GM18502 (cell line): ENCODE results near the gene JAKMIP1.

ENCODE experiments used
- ATAC-seq: cut with Tn5 transposase; IDR thresholded peaks from one replicate; pipeline ENCODE4 v1.9.1; 2021; ENCODE audit warnings: mild to moderate bottlenecking; ENCODE audit not compliant: unreplicated experiment, poor library complexity

Gene JAKMIP1

DNA sequence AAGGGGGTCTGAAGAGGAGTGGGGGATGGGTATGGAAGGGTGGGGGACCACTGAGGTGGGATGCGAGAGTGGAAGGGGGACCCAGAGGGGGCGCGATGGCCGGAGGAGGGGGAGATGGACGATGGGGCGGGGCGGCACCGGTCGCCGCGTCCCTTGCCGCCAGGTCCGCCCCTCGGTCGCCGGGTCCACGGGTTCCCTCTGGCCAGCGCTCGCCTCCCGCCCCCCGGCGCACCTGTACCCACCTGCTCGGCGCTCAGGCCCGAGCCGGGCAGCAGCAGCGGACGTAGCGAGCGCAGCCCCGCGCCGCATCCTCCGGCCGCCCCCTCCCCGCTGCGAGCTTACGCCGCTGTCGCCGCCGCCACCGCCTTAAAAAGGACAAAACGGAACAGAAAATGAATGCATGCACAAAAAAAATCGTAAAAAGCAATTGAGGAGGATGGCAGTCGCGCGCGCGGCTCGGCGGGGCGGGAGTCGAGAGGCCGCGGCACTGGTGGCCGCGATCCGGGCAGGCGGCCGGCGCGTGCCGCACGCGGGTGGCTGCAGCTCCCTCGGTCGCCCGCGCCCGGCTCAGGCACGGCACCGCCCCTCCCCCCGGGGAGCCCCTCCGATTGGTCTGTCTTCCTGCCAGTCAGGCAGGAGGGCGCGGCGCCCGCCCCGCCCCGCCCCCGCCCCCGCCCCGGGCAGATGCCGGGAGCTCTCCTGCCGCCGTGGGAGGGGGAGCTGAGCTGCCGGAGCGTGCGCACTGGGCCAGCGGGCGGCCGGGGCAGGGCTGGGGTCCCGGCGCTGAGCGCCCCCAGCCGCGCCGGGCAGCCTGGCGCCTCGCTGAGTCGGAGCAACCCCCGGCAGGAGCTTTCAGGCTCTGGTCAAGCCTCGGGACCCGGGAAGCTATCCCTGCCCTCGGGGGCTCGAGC, at the start of gene JAKMIP1:
TSS of gene JAKMIP1 (minus strand) at position 539 of the 911 bp plus-strand sequence. CDS start 87,699 bp downstream, outside the sequence.
- ATAC-seq: peak; percentile 92

DNA sequence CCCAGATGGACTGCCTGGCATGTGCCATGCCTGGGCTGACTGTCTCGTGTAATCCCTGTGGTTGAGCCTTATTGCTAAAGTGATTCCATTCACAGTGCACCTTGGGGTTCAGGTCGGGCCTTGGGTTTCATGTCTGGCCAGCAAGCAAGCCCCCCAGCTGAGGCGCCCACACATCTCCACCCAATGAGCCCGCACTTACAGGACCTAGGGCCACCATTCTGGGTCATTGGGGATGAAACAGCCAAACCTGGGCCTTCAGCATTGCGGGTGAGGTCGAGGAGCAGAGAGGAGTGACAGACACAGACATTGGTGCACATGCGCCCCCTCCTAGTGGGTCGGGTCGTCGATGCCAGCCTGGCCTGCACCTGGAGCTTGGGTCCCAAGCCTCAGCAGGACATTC, 48.0 kb upstream of the JAKMIP1 start:
- ATAC-seq: no peak

- no peak for ATAC-seq
Measured at GRCh38 chr4:6246170-6246634, 45.9 kb upstream of the JAKMIP1 start.

DNA sequence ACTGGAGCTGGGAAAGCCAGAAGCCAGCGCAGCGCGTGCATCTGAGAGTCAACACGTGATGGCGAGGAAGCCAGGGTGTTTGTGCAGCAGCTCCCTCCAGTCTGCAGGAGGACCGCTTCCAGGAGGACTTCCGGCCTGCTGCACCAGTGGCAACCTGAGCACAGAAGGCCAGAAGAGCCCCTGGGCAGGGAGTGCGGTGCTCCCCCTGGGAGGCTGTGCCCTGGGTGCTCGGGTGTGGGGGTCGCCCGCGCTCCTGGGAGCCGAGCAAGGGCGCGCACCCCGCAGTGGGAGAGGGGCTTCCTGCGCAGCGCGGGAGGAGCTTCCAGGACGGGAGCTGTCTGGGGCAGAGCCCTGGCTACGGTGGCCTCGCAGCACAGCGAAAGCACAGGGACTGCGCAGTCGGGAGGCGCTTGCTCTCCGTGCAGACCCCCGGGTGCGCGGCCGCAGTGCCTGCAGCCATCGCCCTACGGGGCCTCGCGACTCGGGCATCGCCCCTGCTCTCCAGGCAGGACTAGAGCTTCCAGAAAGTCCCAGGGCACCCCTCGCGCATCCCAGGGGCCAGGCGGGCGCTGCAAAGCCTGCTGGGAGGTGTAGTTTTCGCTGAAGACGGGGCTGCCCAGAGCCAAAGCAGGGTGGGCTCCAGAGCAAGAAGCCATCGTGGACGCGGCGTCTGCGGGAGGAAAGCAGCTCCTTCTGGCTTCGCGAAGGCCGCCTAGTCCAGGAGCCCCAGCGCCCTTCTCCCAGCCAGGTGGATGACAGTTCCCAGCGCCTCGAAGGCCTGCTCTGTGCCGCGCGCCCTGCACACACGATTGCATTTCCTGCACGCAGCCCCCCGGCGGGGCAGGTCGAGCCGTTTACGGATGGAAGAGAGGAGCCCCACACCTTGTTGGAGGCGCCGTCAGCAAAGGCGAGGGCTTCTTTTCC, 45.2 kb upstream of the JAKMIP1 start:
- no peak for ATAC-seq

- ATAC-seq: no peak
Measured at GRCh38 chr4:6242271-6243029, 42.1 kb upstream of the JAKMIP1 start.

DNA sequence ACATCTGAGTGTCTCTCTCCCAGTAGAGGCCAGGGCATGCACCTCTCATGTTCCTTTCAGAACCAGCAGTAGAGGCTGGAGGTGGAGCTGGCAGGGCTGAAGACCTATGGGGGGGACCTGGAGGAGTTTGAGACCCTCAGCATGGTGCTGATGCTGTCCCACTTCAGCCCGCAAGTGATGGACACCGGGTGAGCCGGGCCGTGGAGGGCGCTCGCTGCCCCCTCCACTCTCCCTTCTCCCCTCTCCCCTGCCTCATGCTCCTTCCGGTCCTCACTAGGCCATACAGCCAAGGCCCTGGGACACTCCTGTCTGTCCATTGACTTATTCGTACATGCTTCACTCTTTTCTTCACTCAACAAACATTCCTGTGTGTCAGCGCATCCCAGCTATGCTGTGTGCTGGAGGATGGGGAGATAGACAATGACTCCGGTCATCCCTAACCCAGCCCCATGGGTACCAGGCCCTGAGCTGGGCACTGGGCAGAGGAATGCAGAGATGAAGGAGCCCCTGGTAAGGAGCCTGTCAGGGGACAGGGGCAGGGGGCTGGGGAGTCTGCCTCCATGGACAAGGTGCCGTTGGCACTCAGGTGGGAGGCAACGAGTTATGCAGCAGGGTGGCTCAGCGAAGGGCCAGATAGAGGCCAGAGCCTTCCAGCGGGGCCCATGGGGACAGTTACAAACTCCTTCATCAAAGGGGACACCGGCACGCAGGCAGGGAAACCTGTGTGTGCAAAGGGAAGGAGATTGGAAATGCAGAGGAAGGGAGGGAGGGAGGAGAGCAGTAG, 40.9 kb upstream of the JAKMIP1 start:
- ATAC-seq: no peak

DNA sequence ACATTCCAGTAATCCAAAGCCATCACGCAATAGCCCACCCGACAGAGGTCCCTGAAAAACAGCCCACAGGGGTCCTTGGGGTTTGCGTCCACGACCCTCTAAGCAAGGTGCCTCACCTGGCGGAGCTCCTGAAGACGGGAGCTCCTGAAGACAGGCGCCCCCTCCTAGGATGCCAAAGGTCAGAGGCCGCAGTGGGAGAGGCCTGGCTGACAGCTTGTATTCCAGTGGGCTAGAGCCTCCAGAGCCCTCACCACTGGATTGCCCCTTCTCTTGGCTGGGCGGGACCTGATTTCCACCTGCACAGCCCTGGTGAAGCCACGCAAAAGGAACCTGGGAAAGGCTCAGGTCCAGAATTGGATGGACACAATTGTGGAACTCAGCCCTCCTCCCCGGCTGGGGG, 39.6 kb upstream of the JAKMIP1 start:
- no peak for ATAC-seq

DNA sequence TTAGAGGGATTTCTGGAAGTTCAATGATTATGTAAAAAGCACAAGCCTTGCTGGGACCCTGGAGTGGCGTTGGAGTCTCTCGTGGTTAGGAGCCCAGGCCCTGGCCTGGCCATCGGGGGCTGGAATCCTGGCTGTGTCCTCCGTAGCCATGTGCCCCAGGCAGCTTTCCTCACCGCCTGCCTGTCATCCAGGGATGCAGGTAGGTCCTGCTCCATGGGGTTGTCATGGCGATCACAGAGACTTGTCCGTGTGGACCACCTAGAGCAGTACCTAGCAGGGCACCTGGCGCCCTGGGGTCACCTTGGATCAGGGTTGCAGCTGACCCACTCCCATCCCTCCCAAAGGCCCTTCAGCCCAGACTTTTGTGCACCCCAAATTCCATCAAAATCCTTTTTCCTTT, 39.1 kb upstream of the JAKMIP1 start:
- no peak for ATAC-seq

DNA sequence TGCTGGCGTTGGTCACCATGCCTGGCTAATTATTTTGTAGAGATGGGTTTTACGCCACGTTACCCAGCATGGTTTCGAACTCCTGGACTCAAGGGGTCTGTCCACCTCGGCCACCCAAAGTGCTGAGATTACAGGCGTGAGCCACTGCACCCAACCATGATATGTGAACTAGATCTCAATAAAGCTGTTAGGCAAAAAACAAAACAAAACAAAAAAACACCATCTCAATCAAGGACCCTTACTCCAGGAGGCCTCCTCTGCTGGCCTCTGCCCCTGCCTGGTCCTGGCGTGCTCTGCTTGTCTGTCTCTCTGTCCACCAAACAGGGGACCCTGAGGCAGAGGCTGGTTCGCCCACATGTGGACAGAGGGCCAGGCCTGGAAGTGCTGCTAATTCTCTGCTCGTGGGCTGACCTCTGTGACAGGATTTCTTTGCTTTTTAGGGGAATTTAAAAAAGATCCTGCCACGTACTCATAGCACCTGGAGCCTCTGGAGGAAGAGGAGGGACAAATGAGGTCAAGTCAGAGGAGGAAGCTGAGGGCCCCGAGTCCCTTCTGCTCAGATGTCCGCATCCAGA, 36.6 kb upstream of the JAKMIP1 start:
- no peak for ATAC-seq

- no peak for ATAC-seq
Measured at GRCh38 chr4:6235901-6236640, 35.7 kb upstream of the JAKMIP1 start.

DNA sequence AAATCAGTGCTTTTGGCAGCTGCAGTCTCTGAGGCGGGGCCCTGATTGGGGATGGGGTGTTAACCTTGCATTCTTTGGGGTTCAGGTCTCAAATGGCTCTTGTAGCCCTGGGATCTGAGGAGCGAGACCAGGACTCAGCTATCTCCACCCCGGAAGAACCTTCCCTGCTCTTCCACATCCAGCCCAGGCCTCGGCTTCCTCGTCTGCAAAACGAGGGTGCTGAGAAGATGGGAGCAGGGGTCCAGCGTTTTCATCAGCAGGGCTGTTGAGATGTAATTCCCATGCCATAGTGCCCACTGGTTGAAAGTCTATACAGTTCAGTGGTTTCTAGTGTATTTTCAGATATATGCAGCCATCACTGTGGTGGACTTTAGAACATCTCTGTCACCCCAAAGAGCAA, 34.7 kb upstream of the JAKMIP1 start:
- ATAC-seq: no peak

DNA sequence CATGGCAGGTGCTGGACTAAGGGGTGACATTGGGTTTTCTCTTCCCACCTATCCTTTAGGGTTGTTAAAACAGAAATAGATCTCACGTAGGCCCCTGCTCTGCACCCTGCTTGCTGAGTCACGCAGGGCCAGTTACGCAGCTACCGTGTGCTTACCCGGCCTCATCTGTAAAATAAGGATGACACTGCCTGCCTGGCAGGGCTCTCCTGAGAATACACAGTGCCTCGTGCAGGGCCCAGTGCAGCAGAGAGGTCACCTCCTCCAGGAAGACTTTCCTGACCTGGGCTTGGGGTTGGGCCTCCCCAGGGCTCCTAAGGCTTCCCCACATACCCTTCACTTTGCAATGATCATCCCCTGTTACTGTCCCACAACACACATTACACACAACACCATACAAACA, 33.6 kb upstream of the JAKMIP1 start:
- ATAC-seq: no peak

- ATAC-seq: no peak
Measured at GRCh38 chr4:6232836-6233785, 32.8 kb upstream of the JAKMIP1 start.

GRCh38 chr4:6231663-6232165, 31.4 kb upstream of the JAKMIP1 start:
- no peak for ATAC-seq

DNA sequence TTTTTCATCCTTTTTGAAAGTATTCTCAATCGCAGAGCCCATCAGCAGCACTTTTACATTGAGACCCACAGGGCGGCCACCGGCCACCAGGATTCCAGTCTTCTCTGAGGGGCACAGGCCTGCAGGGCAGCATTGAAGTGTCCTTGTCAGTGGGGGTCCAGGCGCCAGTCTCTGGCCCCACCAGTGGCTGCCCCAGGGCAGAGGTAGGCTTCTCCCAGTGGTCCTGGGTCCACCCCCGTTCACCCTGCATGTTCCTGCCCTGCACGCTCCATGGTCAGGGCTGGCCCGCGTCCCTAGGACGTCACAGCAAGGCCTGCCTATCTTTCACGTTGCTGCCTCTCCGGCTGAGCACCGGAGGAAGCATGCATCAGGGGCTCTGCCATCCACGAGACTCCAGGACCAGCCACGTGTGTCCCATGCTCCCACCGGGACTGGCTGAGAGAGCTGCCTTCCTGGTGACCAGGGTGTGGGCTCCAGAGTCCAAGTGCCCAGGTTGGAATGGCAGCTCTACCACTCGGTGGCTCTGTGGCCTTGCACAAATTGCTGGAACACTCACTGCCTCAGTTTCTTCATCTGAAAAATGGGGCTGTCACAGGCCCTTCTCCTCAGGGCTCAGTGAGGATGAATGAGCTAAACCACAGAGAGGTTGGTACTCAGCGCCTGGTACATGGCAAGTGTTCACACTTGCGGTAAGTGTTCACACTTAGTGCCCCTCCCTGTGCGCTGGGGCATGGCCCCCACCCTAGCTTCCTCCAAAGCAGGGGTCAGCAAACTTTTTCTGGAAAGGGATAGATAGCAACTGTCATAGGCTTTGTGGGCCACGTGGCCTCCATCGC, 30.7 kb upstream of the JAKMIP1 start:
- no peak for ATAC-seq

GRCh38 chr4:6230502-6230785, 30.1 kb upstream of the JAKMIP1 start:
- ATAC-seq: no peak
